Ishikawa (cell line): ENCODE measurements around the gene TTC34.

Source experiments
- CEBPB ChIP-seq: IDR thresholded peaks from 2 replicates; pipeline ENCODE4 v1.6.1; 2012
- CREB1 ChIP-seq: IDR thresholded peaks from 2 replicates; pipeline ENCODE4 v1.6.1; 2012; ENCODE audit warnings: low read depth
- EGR1 ChIP-seq: IDR thresholded peaks from 2 replicates; pipeline ENCODE4 v1.6.1; 2012
- EP300 ChIP-seq: IDR thresholded peaks from 2 replicates; pipeline ENCODE4 v1.6.1; 2012; ENCODE audit warnings: borderline replicate concordance
- FOXM1 ChIP-seq: IDR thresholded peaks from 2 replicates; pipeline ENCODE4 v1.6.1; 2012; ENCODE audit warnings: low read depth, borderline replicate concordance
- NFIC ChIP-seq: IDR thresholded peaks from 2 replicates; pipeline ENCODE4 v1.6.1; 2012
- RAD21 ChIP-seq: IDR thresholded peaks from 2 replicates; pipeline ENCODE4 v1.6.1; 2012; ENCODE audit warnings: low read depth
- REST ChIP-seq: IDR thresholded peaks from 2 replicates; pipeline ENCODE4 v1.6.1; 2012; ENCODE audit warnings: low read depth, mild to moderate bottlenecking
- TAF1 ChIP-seq: IDR thresholded peaks from 2 replicates; pipeline ENCODE4 v1.6.1; 2012; ENCODE audit warnings: low read depth, mild to moderate bottlenecking
- TCF12 ChIP-seq: IDR thresholded peaks from 2 replicates; pipeline ENCODE4 v1.6.1; 2012; ENCODE audit warnings: low read depth
- TEAD4 ChIP-seq: IDR thresholded peaks from 2 replicates; pipeline ENCODE4 v1.6.1; 2012
- USF1 ChIP-seq: IDR thresholded peaks from 2 replicates; pipeline ENCODE4 v1.6.1; 2012
- YY1 ChIP-seq: IDR thresholded peaks from 2 replicates; pipeline ENCODE4 v1.6.1; 2012; ENCODE audit warnings: low read depth
- ZBTB7A ChIP-seq: IDR thresholded peaks from 2 replicates; pipeline ENCODE4 v1.6.1; 2012; ENCODE audit warnings: low read depth
- TF ChIP-seq, protein P1 (sequence below): IDR thresholded peaks from 2 replicates; pipeline ENCODE4 v1.6.1; 2012

TTC34 gene

DNA sequence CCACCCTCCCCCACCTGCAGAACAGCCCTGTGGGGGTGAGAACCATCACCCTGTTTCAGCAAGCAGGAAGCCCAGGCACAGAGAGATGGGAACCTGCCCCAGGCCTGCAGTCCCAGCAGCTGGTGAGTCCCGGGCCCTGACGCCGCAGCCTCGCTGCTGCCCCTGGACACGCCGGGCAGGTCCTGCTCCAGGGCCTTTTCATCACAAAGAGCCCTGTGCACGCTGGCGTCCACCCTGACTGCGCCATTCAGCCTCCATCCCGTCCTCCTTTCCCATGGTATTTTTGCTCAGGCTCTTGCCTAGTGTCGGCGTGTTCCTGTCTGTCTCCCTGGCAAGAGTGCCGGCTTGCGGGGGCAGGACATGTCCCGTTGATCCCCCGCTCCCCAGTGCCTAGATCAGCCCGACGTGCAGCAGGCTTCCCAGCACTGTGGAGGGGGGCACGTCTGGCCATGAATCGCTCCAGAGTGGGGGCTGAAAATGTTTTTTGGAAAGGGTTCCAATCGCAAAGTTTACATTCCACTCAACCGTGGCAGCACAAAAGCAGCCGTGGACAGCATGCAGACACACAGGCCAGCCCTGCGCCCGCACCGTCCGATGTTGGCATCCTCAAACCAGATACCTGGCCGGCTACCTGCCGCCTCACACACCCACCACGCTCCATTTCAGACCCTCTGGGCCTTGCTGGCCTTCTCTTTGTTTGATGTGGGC is 6.3 kb upstream of the TTC34 start:
- TF ChIP-seq CREB1 (no peak), TCF12 (no peak)

DNA sequence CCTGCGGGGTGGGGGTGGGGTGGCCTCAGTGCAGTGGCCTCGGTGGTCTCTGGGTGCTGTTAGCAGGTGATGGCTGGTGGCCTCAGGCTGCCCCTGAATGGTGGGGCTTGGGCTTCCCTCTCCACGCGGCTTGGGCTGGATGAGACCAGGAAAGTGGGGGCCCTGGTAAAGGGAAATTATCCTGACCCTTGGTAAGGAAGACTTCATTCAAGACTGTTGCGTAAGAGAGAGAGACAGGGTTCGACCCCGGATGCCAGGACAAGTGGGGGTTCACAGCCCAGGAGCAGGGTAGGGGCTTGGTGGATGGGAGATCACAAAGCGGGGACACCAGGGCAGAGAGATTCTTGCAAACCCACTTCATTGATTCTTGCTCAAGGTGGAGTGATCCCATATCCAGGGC is 5.5 kb upstream of the TTC34 start:
- TF ChIP-seq EGR1: no peak
- no peak for TF ChIP-seq USF1
- TF ChIP-seq TAF1: no peak
- no peak for TF ChIP-seq CEBPB
- TF ChIP-seq RAD21: no peak
- TF ChIP-seq, protein P1, sequence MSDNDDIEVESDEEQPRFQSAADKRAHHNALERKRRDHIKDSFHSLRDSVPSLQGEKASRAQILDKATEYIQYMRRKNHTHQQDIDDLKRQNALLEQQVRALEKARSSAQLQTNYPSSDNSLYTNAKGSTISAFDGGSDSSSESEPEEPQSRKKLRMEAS: no peak
- TF ChIP-seq FOXM1: no peak

DNA sequence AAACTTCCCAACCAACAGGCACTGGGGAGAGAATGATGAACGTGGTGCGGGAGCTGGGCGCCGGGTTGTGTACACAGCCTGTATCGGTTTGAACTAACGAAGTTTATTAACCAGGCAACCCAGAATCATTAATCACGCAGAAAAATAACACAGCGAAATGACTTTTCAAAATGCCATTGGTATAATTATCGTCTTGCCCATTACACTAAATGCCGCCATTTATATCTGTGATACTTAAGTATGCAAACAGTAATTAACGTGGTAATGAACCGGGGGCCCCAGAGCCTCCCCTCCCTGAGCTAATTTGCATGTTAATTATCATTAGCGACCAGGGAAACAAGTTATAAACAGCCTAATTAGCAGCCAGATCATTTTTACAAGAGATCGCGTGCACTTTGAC is 5.1 kb upstream of the TTC34 start:
- no peak for TF ChIP-seq USF1
- no peak for TF ChIP-seq CREB1
- no peak for TF ChIP-seq EGR1
- no peak for TF ChIP-seq RAD21
- TF ChIP-seq EP300: no peak

- TF ChIP-seq TCF12 (no peak), NFIC (no peak), REST (no peak), EP300 (no peak), CEBPB (no peak), FOXM1 (no peak), EGR1 (no peak), ZBTB7A (no peak), YY1 (no peak), RAD21 (no peak), USF1 (no peak), TAF1 (no peak), TEAD4 (no peak), CREB1 (no peak)
- TF ChIP-seq, protein P1: no peak
Observed at GRCh38 chr1:2805801-2806430, 4.4 kb upstream of the TTC34 start.

- TF ChIP-seq EP300 (no peak), TEAD4 (no peak), USF1 (no peak), ZBTB7A (no peak), YY1 (no peak), RAD21 (no peak), CEBPB (no peak), TCF12 (no peak), EGR1 (no peak), FOXM1 (no peak), REST (no peak), CREB1 (no peak), TAF1 (no peak), NFIC (no peak)
- TF ChIP-seq, protein P1: no peak
Observed at GRCh38 chr1:2804628-2805351, 3.3 kb upstream of the TTC34 start.
